ENCODE measurements around the gene CYB5B.

DNA sequence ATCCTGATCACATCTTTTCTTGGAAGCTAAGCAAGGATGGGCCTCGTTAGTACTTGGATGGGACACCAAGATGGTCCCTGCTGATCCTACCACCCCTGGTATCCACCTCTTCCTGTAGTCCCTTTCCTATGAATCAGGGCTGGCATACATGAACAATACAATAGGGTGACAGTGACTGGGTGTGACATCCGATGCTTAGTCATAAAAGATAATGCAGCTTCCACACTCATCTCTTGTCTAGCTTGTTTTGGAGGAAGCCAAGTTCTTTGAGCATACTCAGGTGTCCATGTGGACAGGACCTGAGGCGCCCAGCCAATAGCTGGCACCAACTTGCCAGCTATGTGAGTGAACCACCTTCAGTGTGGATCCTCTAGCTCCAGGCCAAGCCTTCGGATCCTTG lies 78.8 kb downstream of the CYB5B start:
- TF ChIP-seq EZH2 (optimal IDR thresholded peaks at IDR 0.05; ENCODE audit: low read depth, low read length) = no peak
- no peak for TF ChIP-seq CTCF (IDR thresholded peaks at IDR 0.05; ENCODE audit: low read length)
- no peak for TF ChIP-seq EZH2phosphoT487 (IDR thresholded peaks at IDR 0.05; ENCODE audit: low read length)
